CD4-positive, alpha-beta memory T cell (primary cell): Measurements from ENCODE around the gene AK2. TPM values are rescaled to one million over a fixed set of nuclear protein-coding genes. Genes with fewer than 3 reads are reported as not detected.

ENCODE experiments used
- CTCF ChIA-PET: fragments of 350-600 bp; sonication (Branson Sonifier 250); formaldehyde crosslinking; loops from one replicate; lab custom pipeline; 2021; ENCODE audit warnings: inconsistent platforms; ENCODE audit not compliant: partially characterized antibody; lab: Charles Lee
- POLR2A ChIA-PET: fragments of 350-600 bp; sonication (Branson Sonifier 250); formaldehyde crosslinking; loops from one replicate; lab custom pipeline; 2021; ENCODE audit not compliant: partially characterized antibody; lab: Charles Lee
- DNase-seq, 5 donors: peaks; one replicate each; pipeline versions ENCODE4 v3.0.0 to v3.0.0-alpha.2; 2020 to 2022; ENCODE audit warnings: mixed read lengths in 1 of 5
- H3K27ac ChIP-seq: one replicate; pipeline ENCODE4 v1.7.0; 2013; ENCODE audit warnings: low read depth, low read length
- H3K27me3 ChIP-seq: 2 replicates; pipeline ENCODE4 v1.7.0; 2013; ENCODE audit warnings: mild to moderate bottlenecking, low read length, moderate library complexity; ENCODE audit not compliant: insufficient read depth
- H3K36me3 ChIP-seq: 2 replicates; pipeline ENCODE4 v1.7.0; 2013; ENCODE audit warnings: mild to moderate bottlenecking, low read length, moderate library complexity; ENCODE audit not compliant: insufficient read depth
- H3K4me1 ChIP-seq: 2 replicates; pipeline ENCODE4 v1.7.0; 2013; ENCODE audit warnings: mild to moderate bottlenecking, low read length, moderate library complexity; ENCODE audit not compliant: insufficient read depth
- H3K4me3 ChIP-seq, 2 donors: one replicate each; pipeline ENCODE4 v1.7.0; 2013; ENCODE audit warnings: low read length in 2 of 2, mild to moderate bottlenecking in 1 of 2
- H3K9me3 ChIP-seq, 2 donors: one replicate each; pipeline ENCODE4 v1.7.0; 2013; ENCODE audit warnings: low read length in 2 of 2, control low read depth in 1 of 2; ENCODE audit not compliant: control insufficient read depth in 1 of 2
- H3K27ac Mint-ChIP-seq, 7 donors: one replicate each; pipeline ENCODE4 v1.8.0; 2020 to 2021; ENCODE audit warnings: mixed read lengths in 7 of 7, mild to moderate bottlenecking in 6 of 7, inconsistent platforms in 3 of 7, moderate library complexity in 3 of 7
- H3K27me3 Mint-ChIP-seq, 2 donors: one replicate each; pipeline ENCODE4 v1.8.0; 2020 to 2021; ENCODE audit warnings: mixed read lengths in 2 of 2
- H3K36me3 Mint-ChIP-seq, 2 donors: one replicate each; pipeline ENCODE4 v1.8.0; 2020 to 2021; ENCODE audit warnings: mixed read lengths in 2 of 2, inconsistent platforms in 1 of 2, mild to moderate bottlenecking in 1 of 2
- H3K4me1 Mint-ChIP-seq, 4 donors: one replicate each; pipeline ENCODE4 v1.8.0; 2020 to 2021; ENCODE audit warnings: mixed read lengths in 4 of 4, mild to moderate bottlenecking in 1 of 4
- H3K4me3 Mint-ChIP-seq, 8 donors: one replicate each; pipeline ENCODE4 v1.8.0; 2020 to 2021; ENCODE audit warnings: mixed read lengths in 8 of 8, mild to moderate bottlenecking in 7 of 8, moderate library complexity in 6 of 8, inconsistent platforms in 3 of 8
- H3K9me3 Mint-ChIP-seq, 8 donors: one replicate each; pipeline ENCODE4 v1.8.0; 2020 to 2021; ENCODE audit warnings: mixed read lengths in 8 of 8, mild to moderate bottlenecking in 5 of 8, inconsistent platforms in 3 of 8, moderate library complexity in 1 of 8
- intact Hi-C: fragments of 100-400 bp; cut with micrococcal nuclease; formaldehyde crosslinking; loops from one replicate; pipeline ENCODE4 v1.15.1; 2023
- polyA plus RNA-seq, 2 donors: library from polyadenylated mRNA; unstranded; fragments of 300-500 nt; fragmentation: Illumina TruSeq; gene quantifications; one replicate each; pipeline ENCODE4 v1.2.3, GENCODE V29; 2021
- total RNA-seq, 2 experiments: library from RNA; stranded (reverse); gene quantifications; one replicate each; pipeline ENCODE4 v1.2.3, GENCODE V29; 2021

Gene AK2
- total and polyA plus RNA-seq, 4 experiments from 2014 or later: 88.5 to 148 (median 102) TPM

- H3K4me1 Mint-ChIP-seq: peaks cover 13 to 27% (median 24%) of the 10 kb centered on the region in 4 donors
- Histone ChIP-seq H3K4me3 (no peak overlapping the region), H3K27ac (no peak overlapping the region), H3K27me3 (no peaks in the 10 kb centered on the region), H3K9me3 (no peaks in the 10 kb centered on the region), H3K36me3 (no peaks in the 10 kb centered on the region), H3K4me1 (peaks cover 21% of the 10 kb centered on the region)
- H3K4me3 Mint-ChIP-seq: no peak overlapping the region
- intact Hi-C loops: loop anchor here (5.0 kb wide), 2 partner anchors 58 to 217 kb away; partner anchors contain the start of gene ZNF362
- H3K27ac Mint-ChIP-seq: peak overlapping the region in 1 of 7 donors; percentile 56
- no peaks in the 10 kb centered on the region for H3K9me3 Mint-ChIP-seq
- ChIA-PET POLR2A (no interaction called here), CTCF (no interaction called here)
- peaks cover 0 to 8% of the 10 kb centered on the region in 2 donors for H3K36me3 Mint-ChIP-seq
- no peak for DNase-seq
- no peaks in the 10 kb centered on the region for H3K27me3 Mint-ChIP-seq
Measured at GRCh38 chr1:33039840-33040239, 3.2 kb upstream of the AK2 start.

GRCh38 chr1:33036051-33036525 is 595 bp downstream of the AK2 start:
- intact Hi-C loops: loop anchor here (2.0 to 5.0 kb wide), 4 partner anchors 45 to 221 kb away; partner anchors contain the start of genes AZIN2 and ZNF362
- H3K27ac ChIP-seq: peak overlapping the region; percentile 70
- no peaks in the 10 kb centered on the region for H3K36me3 ChIP-seq
- no peak for DNase-seq
- Mint-ChIP-seq H3K4me1 (peaks cover 26 to 58% (median 47%) of the 10 kb centered on the region in 4 donors), H3K36me3 (peaks cover 15 to 24% of the 10 kb centered on the region in 2 donors), H3K27me3 (no peaks in the 10 kb centered on the region), H3K27ac (peak overlapping the region; percentile 40 to 96 (median 95)), H3K9me3 (no peaks in the 10 kb centered on the region), H3K4me3 (peak overlapping the region; percentile 96 to 100 (median 98))
- CTCF ChIA-PET: no interaction called here
- no peaks in the 10 kb centered on the region for H3K9me3 ChIP-seq
- POLR2A ChIA-PET: interaction anchor here (2.7 kb wide), 1 partner anchor 72 kb away, joined by 13 read pairs; the partner anchor contains the start of gene RNF19B
- H3K4me1 ChIP-seq: peaks cover 36% of the 10 kb centered on the region
- peak overlapping the region; percentile 79 to 85 for H3K4me3 ChIP-seq
- no peaks in the 10 kb centered on the region for H3K27me3 ChIP-seq

- Histone ChIP-seq H3K36me3 (no peaks in the 10 kb centered on the region), H3K27ac (no peak overlapping the region), H3K9me3 (no peaks in the 10 kb centered on the region), H3K4me1 (peaks cover 34% of the 10 kb centered on the region), H3K27me3 (no peaks in the 10 kb centered on the region), H3K4me3 (no peak overlapping the region)
- Mint-ChIP-seq H3K27ac (no peak overlapping the region), H3K4me1 (peaks cover 36 to 85% (median 65%) of the 10 kb centered on the region in 4 donors), H3K4me3 (peak overlapping the region in 4 of 8 donors; percentile 4 to 28 (median 17)), H3K9me3 (no peaks in the 10 kb centered on the region), H3K36me3 (peaks cover 35 to 49% of the 10 kb centered on the region in 2 donors), H3K27me3 (no peaks in the 10 kb centered on the region)
- DNase-seq: no peak
- ChIA-PET CTCF (interaction anchor here (1.1 kb wide), 1 partner anchor 99 kb away, joined by 4 read pairs; no protein-coding TSS in a partner anchor), POLR2A (no interaction called here)
- intact Hi-C loops: no loop called here
Measured at GRCh38 chr1:33032126-33032869, 4.4 kb downstream of the AK2 start.

GRCh38 chr1:33031506-33031905 is 5.2 kb downstream of the AK2 start:
- H3K27ac Mint-ChIP-seq: peak overlapping the region in 2 of 7 donors; percentile 6 to 43
- ChIA-PET POLR2A (interaction anchor here (0.8 to 1.6 kb wide), 2 partner anchors 10 to 66 kb away, joined by 3 to 4 read pairs; no protein-coding TSS in a partner anchor), CTCF (interaction anchor here (0.5 to 1.4 kb wide), 2 partner anchors 69 to 1922 kb away, joined by 3 read pairs; no protein-coding TSS in a partner anchor)
- H3K27me3 Mint-ChIP-seq: no peaks in the 10 kb centered on the region
- peaks cover 35 to 47% of the 10 kb centered on the region in 2 donors for H3K36me3 Mint-ChIP-seq
- H3K4me1 ChIP-seq: peaks cover 31% of the 10 kb centered on the region
- H3K4me1 Mint-ChIP-seq: peaks cover 32 to 77% (median 60%) of the 10 kb centered on the region in 4 donors
- no peaks in the 10 kb centered on the region for H3K36me3 ChIP-seq
- H3K4me3 Mint-ChIP-seq: no peak overlapping the region
- no peak for DNase-seq
- no peaks in the 10 kb centered on the region for H3K9me3 ChIP-seq
- no peaks in the 10 kb centered on the region for H3K9me3 Mint-ChIP-seq
- H3K27me3 ChIP-seq: no peaks in the 10 kb centered on the region
- H3K27ac ChIP-seq: no peak overlapping the region
- intact Hi-C loops: no loop called here
- H3K4me3 ChIP-seq: no peak overlapping the region

GRCh38 chr1:33030575-33030974 is 6.1 kb downstream of the AK2 start:
- Histone ChIP-seq H3K36me3 (no peaks in the 10 kb centered on the region), H3K9me3 (no peaks in the 10 kb centered on the region), H3K4me3 (no peak overlapping the region), H3K27me3 (no peaks in the 10 kb centered on the region), H3K4me1 (peaks cover 28% of the 10 kb centered on the region), H3K27ac (no peak overlapping the region)
- intact Hi-C loops: no loop called here
- H3K27ac Mint-ChIP-seq: peak overlapping the region in 1 of 7 donors; percentile 20
- no peaks in the 10 kb centered on the region for H3K27me3 Mint-ChIP-seq
- peaks cover 35 to 43% of the 10 kb centered on the region in 2 donors for H3K36me3 Mint-ChIP-seq
- DNase-seq: no peak
- CTCF ChIA-PET: interaction anchor here (1.4 kb wide), 1 partner anchor 68 kb away, joined by 3 read pairs; no protein-coding TSS in a partner anchor
- no peaks in the 10 kb centered on the region for H3K9me3 Mint-ChIP-seq
- POLR2A ChIA-PET: interaction anchor here (0.6 to 1.6 kb wide), 3 partner anchors 16 to 66 kb away, joined by 3 to 4 read pairs (median 4); partner anchors contain the start of gene RNF19B
- H3K4me1 Mint-ChIP-seq: peaks cover 27 to 75% (median 58%) of the 10 kb centered on the region in 4 donors
- H3K4me3 Mint-ChIP-seq: no peak overlapping the region

- CTCF ChIA-PET: interaction anchor here (1.4 kb wide), 1 partner anchor 68 kb away, joined by 3 read pairs; no protein-coding TSS in a partner anchor
- Mint-ChIP-seq H3K4me3 (no peak overlapping the region), H3K4me1 (peaks cover 29 to 73% (median 57%) of the 10 kb centered on the region in 4 donors), H3K27ac (peak overlapping the region in 3 of 7 donors; percentile 12 to 69 (median 20)), H3K27me3 (no peaks in the 10 kb centered on the region), H3K36me3 (peaks cover 35 to 43% of the 10 kb centered on the region in 2 donors), H3K9me3 (no peaks in the 10 kb centered on the region)
- H3K36me3 ChIP-seq: no peaks in the 10 kb centered on the region
- peaks cover 28% of the 10 kb centered on the region for H3K4me1 ChIP-seq
- H3K27me3 ChIP-seq: no peaks in the 10 kb centered on the region
- no peak overlapping the region for H3K4me3 ChIP-seq
- DNase-seq: no peak
- intact Hi-C loops: no loop called here
- no peaks in the 10 kb centered on the region for H3K9me3 ChIP-seq
- POLR2A ChIA-PET: interaction anchor here (0.6 to 0.7 kb wide), 2 partner anchors 15 to 509 kb away, joined by 3 read pairs; no protein-coding TSS in a partner anchor
- no peak overlapping the region for H3K27ac ChIP-seq
Measured at GRCh38 chr1:33029921-33030320, 6.8 kb downstream of the AK2 start.

- Mint-ChIP-seq H3K4me3 (no peak overlapping the region), H3K4me1 (peaks cover 30 to 71% (median 53%) of the 10 kb centered on the region in 4 donors), H3K36me3 (peaks cover 33 to 45% of the 10 kb centered on the region in 2 donors), H3K27ac (no peak overlapping the region), H3K9me3 (no peaks in the 10 kb centered on the region), H3K27me3 (no peaks in the 10 kb centered on the region)
- DNase-seq: no peak
- H3K27me3 ChIP-seq: no peaks in the 10 kb centered on the region
- no peak overlapping the region for H3K27ac ChIP-seq
- no peaks in the 10 kb centered on the region for H3K36me3 ChIP-seq
- peaks cover 26% of the 10 kb centered on the region for H3K4me1 ChIP-seq
- intact Hi-C loops: no loop called here
- POLR2A ChIA-PET: no interaction called here
- CTCF ChIA-PET: no interaction called here
- H3K4me3 ChIP-seq: no peak overlapping the region
- H3K9me3 ChIP-seq: no peaks in the 10 kb centered on the region
Measured at GRCh38 chr1:33029209-33029608, 7.5 kb downstream of the AK2 start.
